Heart left ventricle (tissue), 16 donors: ENCODE measurements around the gene ZNF835. TPM values are rescaled to one million over a fixed set of nuclear protein-coding genes. Genes with fewer than 3 reads are reported as not detected.
A peak's percentile ranks its signal among the peaks of the same experiment; 100 is the strongest.

Source experiments
- ATAC-seq, 4 donors: fragments of 200-7000 bp; cut with Tn5 transposase; one replicate each; pipeline ENCODE4 v1.9.1; 2020 to 2022; ENCODE audit warnings: moderate library complexity in 4 of 4, mild to moderate bottlenecking in 3 of 4, moderate number of reproducible peaks in 1 of 4
- DNase-seq, 5 donors: peaks; one replicate each; pipeline ENCODE4 v3.0.0-alpha.2; 2020
- H3K27ac ChIP-seq, 12 donors: fragments of 200-600 bp; sonication (generic) in 4 of 12; one replicate each; pipeline versions ENCODE4 v1.5.0 to v1.8.0; 2016 to 2022; ENCODE audit warnings: mild to moderate bottlenecking in 2 of 12
- H3K27me3 ChIP-seq, 9 donors: fragments of 200-600 bp; sonication (generic) in 2 of 9; one replicate each; pipeline versions ENCODE4 v1.5.1 to v1.8.0; 2016 to 2022; ENCODE audit warnings: mild to moderate bottlenecking in 3 of 9
- H3K36me3 ChIP-seq, 9 donors: fragments of 200-600 bp; sonication (generic) in 2 of 9; one replicate each; pipeline versions ENCODE4 v1.5.0 to v1.8.0; 2018 to 2022; ENCODE audit warnings: mild to moderate bottlenecking in 2 of 9
- H3K4me1 ChIP-seq, 12 donors: fragments of 200-600 bp; sonication (generic) in 4 of 12; one replicate each; pipeline versions ENCODE4 v1.5.0 to v1.8.0; 2016 to 2022; ENCODE audit warnings: mild to moderate bottlenecking in 3 of 12
- H3K4me3 ChIP-seq, 12 donors: fragments of 200-600 bp; sonication (generic) in 4 of 12; one replicate each; pipeline versions ENCODE4 v1.5.0 to v1.8.0; 2017 to 2022; ENCODE audit warnings: mild to moderate bottlenecking in 9 of 12, moderate library complexity in 4 of 12
- H3K9me3 ChIP-seq, 12 donors: fragments of 200-600 bp; sonication (generic) in 4 of 12; one replicate each; pipeline versions ENCODE4 v1.5.0 to v1.8.0; 2016 to 2022; ENCODE audit warnings: mild to moderate bottlenecking in 1 of 12
- POLR2A ChIP-seq, 2 donors: fragments of 450-650 bp; IDR thresholded peaks; one replicate each; pipeline ENCODE4 v1.6.1; 2017; ENCODE audit warnings: antibody characterized with exemption in 2 of 2, mild to moderate bottlenecking in 2 of 2, moderate library complexity in 2 of 2
- WGBS, 4 donors: extraction: QIAGEN DNeasy Blood & Tissue Kit in 2 of 4; methylation state at CpG; one replicate each; pipeline versions ENCODE4 v1.1.5 to v1.1.7; 2013 to 2018; 5-methylcytosine and 5-hydroxymethylcytosine counted together
- intact Hi-C, 10 donors: fragments of 100-400 bp; cut with DNase I; formaldehyde crosslinking; loops; one replicate each; pipeline versions ENCODE4 v1.11.1 to v1.14.2; 2022
- polyA plus RNA-seq, 2 donors: library from polyadenylated mRNA; stranded (reverse); fragments of 200-250 nt; gene quantifications; one replicate each; pipeline ENCODE4 v1.2.3, GENCODE V29; 2013
- total RNA-seq, 9 donors: library from RNA; depleted of rRNA in 2 of 9; stranded (reverse); fragments of >200 nt in 2 of 9; fragmentation: NEBNext Ultra II Directional in 3 of 9; extraction: Animal tissue kit (Norgen Biotek cat#: 25700) in 3 of 9; gene quantifications; one replicate each; pipeline versions ENCODE4 v1.1.0 to v1.2.4, GENCODE V29; 2016 to 2023
- TF ChIP-seq, protein P1 (sequence below), 12 donors: fragments of 200-600 bp; sonication (generic) in 4 of 12; IDR thresholded peaks; one replicate each; pipeline versions ENCODE4 v1.5.0 to v1.8.0; 2018 to 2022; ENCODE audit warnings: antibody characterized with exemption in 12 of 12, mild to moderate bottlenecking in 5 of 12
- donor health status: ischemic (EF 13 %, LVEDD 7.1; RV severe dilation, severe dysfunction).
- donor health status: healthy with polysubstance abuse.
- donor health status: DM: no; HTN: yes; CAD: no.
- donor health status: DM: no; HTN: no; CAD: no.
- donor health status: ischemic (EF 25% LVEDD 6.9; RV normal size, moderate dysfunction).
- donor health status: ischemic (EF 25% LVEDD 5.7; RV mildly dilated, moderate dysfunction).
- donor health status: healthy.
- donor health status: DM: yes; HTN: yes; CAD: no.
- donor health status: ischemic (EF 35%, LVEDD 5.7; RV mildly dilated, moderate dysfunction).
- donor health status: nonischemic (EF 11% LVEDD 7.7; RV severe dilation, severe dysfunction).
- donor health status: DM: yes; HTN: yes; CAD: no.
- donor health status: PGD.
- donor health status: ischemic (EF 29% LVEDD 5.4; RV normal size, mild dysfunction).
- donor health status: nonischemic (EF 23%, LVEDD 6.1; RV moderate dilation, normal function).

Gene ZNF835
- total and polyA plus RNA-seq, 11 donors: 1.2 to 16.0 (median 4.7) TPM

DNA sequence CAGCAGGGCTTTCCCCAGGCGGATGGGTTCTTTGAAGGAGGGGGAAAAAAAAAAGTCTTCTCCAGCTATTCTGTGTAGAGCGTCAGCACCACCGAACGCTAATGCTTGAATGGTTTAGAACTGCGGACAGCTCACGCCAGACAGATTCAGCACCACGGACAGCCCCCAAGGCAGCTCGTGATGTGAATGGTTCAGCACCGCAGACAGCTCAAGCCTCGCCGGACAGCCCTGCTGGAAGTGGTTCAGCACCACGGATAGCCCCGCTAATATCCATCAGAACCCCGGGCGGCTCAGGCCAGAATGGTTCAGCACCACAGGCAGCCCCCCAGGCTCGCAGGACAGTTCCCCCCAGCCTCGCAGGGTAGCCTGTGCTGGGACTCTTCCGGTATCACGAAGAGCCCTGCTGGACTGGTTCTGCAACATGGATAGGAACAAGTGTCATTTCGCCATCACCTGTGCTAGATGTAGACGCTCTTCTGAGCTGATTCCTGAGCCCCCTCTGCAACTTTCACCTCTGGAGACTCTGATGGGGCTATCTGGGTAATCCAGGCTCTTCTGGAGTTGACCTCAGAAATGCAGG lies 33.5 kb downstream of the ZNF835 start:
- DNase-seq: peak; percentile 85 to 91 (median 87)
- H3K27me3 ChIP-seq: peaks cover 1 to 14% (median 6%) of the 10 kb centered on the region in 9 donors
- ATAC-seq: peak; percentile 86 to 96 (median 95)
- no peaks in the 10 kb centered on the region for H3K4me1 ChIP-seq
- TF ChIP-seq POLR2A (IDR thresholded peaks at IDR 0.05): no peak
- TF ChIP-seq, protein P1, sequence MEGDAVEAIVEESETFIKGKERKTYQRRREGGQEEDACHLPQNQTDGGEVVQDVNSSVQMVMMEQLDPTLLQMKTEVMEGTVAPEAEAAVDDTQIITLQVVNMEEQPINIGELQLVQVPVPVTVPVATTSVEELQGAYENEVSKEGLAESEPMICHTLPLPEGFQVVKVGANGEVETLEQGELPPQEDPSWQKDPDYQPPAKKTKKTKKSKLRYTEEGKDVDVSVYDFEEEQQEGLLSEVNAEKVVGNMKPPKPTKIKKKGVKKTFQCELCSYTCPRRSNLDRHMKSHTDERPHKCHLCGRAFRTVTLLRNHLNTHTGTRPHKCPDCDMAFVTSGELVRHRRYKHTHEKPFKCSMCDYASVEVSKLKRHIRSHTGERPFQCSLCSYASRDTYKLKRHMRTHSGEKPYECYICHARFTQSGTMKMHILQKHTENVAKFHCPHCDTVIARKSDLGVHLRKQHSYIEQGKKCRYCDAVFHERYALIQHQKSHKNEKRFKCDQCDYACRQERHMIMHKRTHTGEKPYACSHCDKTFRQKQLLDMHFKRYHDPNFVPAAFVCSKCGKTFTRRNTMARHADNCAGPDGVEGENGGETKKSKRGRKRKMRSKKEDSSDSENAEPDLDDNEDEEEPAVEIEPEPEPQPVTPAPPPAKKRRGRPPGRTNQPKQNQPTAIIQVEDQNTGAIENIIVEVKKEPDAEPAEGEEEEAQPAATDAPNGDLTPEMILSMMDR (IDR thresholded peaks at IDR 0.05): no peak
- intact Hi-C loops: no loop called here
- no peaks in the 10 kb centered on the region for H3K36me3 ChIP-seq
- no peak overlapping the region for H3K4me3 ChIP-seq
- H3K9me3 ChIP-seq: peaks cover 0 to 80% (median 3%) of the 10 kb centered on the region in 12 donors
- no peak overlapping the region for H3K27ac ChIP-seq
- 9 to 15% (median 11%) methylated on average over 7 to 21 of the region's 21 CpGs for WGBS, 4 donors

DNA sequence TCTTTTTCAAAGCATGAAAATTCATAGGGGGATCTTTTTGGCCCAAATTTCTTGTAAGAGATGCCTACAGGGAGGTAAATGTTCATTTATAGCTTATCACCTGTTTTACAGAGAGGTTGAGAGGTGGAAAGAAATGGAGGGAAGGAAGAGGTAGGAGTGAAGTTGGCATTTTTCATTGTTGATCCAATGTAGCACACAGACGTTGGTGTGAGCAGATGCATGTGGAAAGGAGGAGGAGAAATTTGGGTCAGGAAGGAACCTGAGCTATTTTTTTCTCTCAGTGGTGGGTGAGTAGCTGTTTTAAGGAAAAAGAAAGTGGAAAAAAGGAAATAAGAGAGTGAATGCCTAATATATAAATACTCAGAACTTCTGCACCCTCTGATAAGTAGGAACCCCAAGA lies 38.5 kb downstream of the ZNF835 start:
- WGBS, 4 donors: 20 to 27% (median 25%) methylated on average over 1 of the region's 1 CpG
- TF ChIP-seq, protein P1 (IDR thresholded peaks at IDR 0.05): no peak
- TF ChIP-seq POLR2A (IDR thresholded peaks at IDR 0.05): no peak
- intact Hi-C loops: no loop called here
- DNase-seq (no peak), ATAC-seq (no peak)
- Histone ChIP-seq H3K27me3 (no peaks in the 10 kb centered on the region), H3K4me3 (no peak overlapping the region), H3K9me3 (peaks cover 0 to 82% (median 11%) of the 10 kb centered on the region in 12 donors), H3K36me3 (no peaks in the 10 kb centered on the region), H3K4me1 (no peaks in the 10 kb centered on the region), H3K27ac (no peak overlapping the region)

DNA sequence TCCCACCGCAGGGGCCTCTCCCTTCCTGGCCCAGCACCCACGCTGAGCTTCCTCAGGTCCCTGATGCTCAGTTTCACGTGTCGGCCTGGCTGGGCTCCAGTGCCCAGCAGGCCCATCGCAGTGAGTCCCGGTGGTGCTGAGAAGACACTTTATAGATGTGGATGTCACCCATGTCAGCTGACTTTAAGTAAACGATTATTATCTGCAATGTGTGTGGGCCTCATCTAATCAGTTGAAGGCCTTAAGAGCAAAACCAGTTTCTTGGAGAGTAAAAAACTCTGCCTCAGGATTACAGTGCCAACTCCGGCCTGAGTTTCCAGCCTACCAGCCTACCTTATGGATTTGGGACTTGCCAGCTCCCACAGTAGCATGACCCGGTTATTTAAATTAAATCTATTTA lies 45.8 kb downstream of the ZNF835 start:
- intact Hi-C loops: no loop called here
- WGBS, 4 donors: 90 to 93% (median 92%) methylated on average over 9 of the region's 9 CpGs
- ATAC-seq: no peak
- no peak for TF ChIP-seq POLR2A (IDR thresholded peaks at IDR 0.05)
- TF ChIP-seq, protein P1 (IDR thresholded peaks at IDR 0.05): no peak
- Histone ChIP-seq H3K4me3 (no peak overlapping the region), H3K36me3 (peaks cover 0 to 48% (median 27%) of the 10 kb centered on the region in 9 donors), H3K27ac (no peak overlapping the region), H3K9me3 (peaks cover 0 to 81% (median 5%) of the 10 kb centered on the region in 12 donors), H3K27me3 (no peaks in the 10 kb centered on the region), H3K4me1 (no peaks in the 10 kb centered on the region)
- no peak for DNase-seq

DNA sequence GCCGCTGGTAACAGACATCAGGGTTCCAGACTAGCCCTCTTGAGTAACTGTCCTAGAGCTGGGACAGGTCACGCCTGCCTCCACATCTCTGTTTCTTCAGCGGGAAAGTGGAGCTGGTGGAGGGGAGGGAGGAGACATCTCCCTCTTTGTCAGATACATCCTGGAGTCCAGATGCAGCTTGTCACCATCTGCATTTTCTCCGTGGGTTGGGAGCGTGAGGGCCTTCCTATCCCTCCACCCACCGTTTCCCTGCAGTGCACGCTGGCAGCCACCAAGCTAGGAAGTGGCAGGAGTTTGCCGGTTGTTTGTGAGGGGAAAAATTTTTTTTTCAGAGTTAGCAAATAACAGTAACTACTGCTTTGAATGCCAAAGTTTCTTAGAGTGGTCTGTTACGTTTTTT lies 48.6 kb downstream of the ZNF835 start:
- Histone ChIP-seq H3K4me1 (no peaks in the 10 kb centered on the region), H3K9me3 (peaks cover 0 to 88% (median 0%) of the 10 kb centered on the region in 12 donors), H3K27ac (no peak overlapping the region), H3K4me3 (no peak overlapping the region), H3K27me3 (no peaks in the 10 kb centered on the region), H3K36me3 (peaks cover 2 to 51% (median 27%) of the 10 kb centered on the region in 9 donors)
- DNase-seq (no peak), ATAC-seq (no peak)
- WGBS, 4 donors: 69 to 84% (median 74%) methylated on average over 8 to 9 of the region's 9 CpGs
- no peak for TF ChIP-seq POLR2A (IDR thresholded peaks at IDR 0.05)
- TF ChIP-seq, protein P1 (IDR thresholded peaks at IDR 0.05): no peak
- intact Hi-C loops: no loop called here
